HepG2 (cell line): ENCODE data around the gene MRFAP1. TPM values are rescaled to one million over a fixed set of nuclear protein-coding genes. Genes with fewer than 3 reads are reported as not detected.

Experiments used
- BCL3 ChIP-seq: sonication (generic); formaldehyde crosslinking; IDR thresholded peaks from 2 replicates; pipeline ENCODE4 v1.5.1; 2020; ENCODE audit warnings: mild to moderate bottlenecking, missing genetic modification reagents, moderate library complexity
- DPF2 ChIP-seq: sonication (generic); formaldehyde crosslinking; IDR thresholded peaks from 2 replicates; pipeline ENCODE4 v1.4.0; 2020; ENCODE audit warnings: mild to moderate bottlenecking, low read depth, missing genetic modification reagents, borderline replicate concordance
- DR1 ChIP-seq: sonication (generic); formaldehyde crosslinking; IDR thresholded peaks from 2 replicates; pipeline ENCODE4 v1.8.0; 2021; ENCODE audit warnings: mild to moderate bottlenecking, missing genetic modification reagents, inconsistent platforms
- FOXP1 ChIP-seq, 2 experiments: fragments of 450-650 bp in 1 of 2; IDR thresholded peaks; 2 replicates each; pipeline ENCODE4 v1.6.1; 2017 to 2018; ENCODE audit warnings: antibody characterized with exemption in 1 of 2
- HNF4A ChIP-seq: sonication (generic); formaldehyde crosslinking; IDR thresholded peaks from 2 replicates; pipeline ENCODE4 v1.4.0; 2020; ENCODE audit warnings: missing genetic modification reagents
- PHB2 ChIP-seq: fragments of 450-650 bp; IDR thresholded peaks from 2 replicates; pipeline ENCODE4 v1.6.1; 2018; ENCODE audit not compliant: partially characterized antibody
- SNAPC2 ChIP-seq: sonication (generic); formaldehyde crosslinking; IDR thresholded peaks from 2 replicates; pipeline ENCODE4 v1.8.1; 2022; ENCODE audit warnings: mild to moderate bottlenecking, missing genetic modification reagents
- ZHX2 ChIP-seq, 2 experiments: sonication (generic) in 1 of 2; formaldehyde crosslinking in 1 of 2; IDR thresholded peaks; 2 replicates each; pipeline versions ENCODE4 v1.6.1 to v1.9.0; 2014 to 2022; ENCODE audit warnings: antibody characterized with exemption in 1 of 2, borderline replicate concordance in 1 of 2, inconsistent platforms in 1 of 2, low read depth in 1 of 2, missing genetic modification reagents in 1 of 2
- ZNF317 ChIP-seq: sonication (generic); formaldehyde crosslinking; IDR thresholded peaks from 2 replicates; pipeline ENCODE4 v1.5.0; 2020; ENCODE audit warnings: mild to moderate bottlenecking, missing genetic modification reagents
- ZNF580 ChIP-seq: IDR thresholded peaks from 2 replicates; pipeline ENCODE4 v1.6.1; 2016; ENCODE audit warnings: low read depth, borderline replicate concordance
- ZNF782 ChIP-seq: sonication (generic); formaldehyde crosslinking; IDR thresholded peaks from 2 replicates; pipeline ENCODE4 v1.4.0; 2020; ENCODE audit warnings: missing genetic modification reagents, mild to moderate bottlenecking, borderline replicate concordance
- polyA plus RNA-seq, 8 experiments: library from polyadenylated mRNA; depleted of rRNA in 3 of 8; stranded (reverse) in 7 of 8; unstranded in 1 of 8; fragments of >200 nt; fragmentation: Illumina TruSeq in 4 of 8; extraction: Trizol in 4 of 8; gene quantifications; 2 replicates each; pipeline versions ENCODE4 v1.2.1 to v1.2.3, GENCODE V29; 2011 to 2016; ENCODE audit warnings: low read depth in 4 of 8, missing spikeins in 1 of 8, mixed read lengths in 1 of 8; ENCODE audit not compliant: insufficient read depth in 1 of 8
- total RNA-seq, 5 experiments: library from RNA; depleted of rRNA; stranded (reverse); fragments of >200 nt; fragmentation: Illumina TruSeq; extraction: Trizol; gene quantifications; 2 replicates each; pipeline ENCODE4 v1.2.3, GENCODE V29; 2016; ENCODE audit warnings: low read depth in 1 of 5
- TF ChIP-seq, protein P1 (sequence below): sonication (generic); formaldehyde crosslinking; IDR thresholded peaks from 2 replicates; pipeline ENCODE4 v1.5.0; 2020; ENCODE audit warnings: mild to moderate bottlenecking, missing genetic modification reagents, moderate library complexity
- TF ChIP-seq, protein P2 (sequence below): sonication (generic); formaldehyde crosslinking; IDR thresholded peaks from 2 replicates; pipeline ENCODE4 v1.8.1; 2022; ENCODE audit warnings: mild to moderate bottlenecking, missing genetic modification reagents

MRFAP1 gene
- total and polyA plus RNA-seq, 2 of the 13 experiments (the other 11 are each of a cell fraction or from before 2014, with no cell fraction given), result 112 to 158 TPM

DNA sequence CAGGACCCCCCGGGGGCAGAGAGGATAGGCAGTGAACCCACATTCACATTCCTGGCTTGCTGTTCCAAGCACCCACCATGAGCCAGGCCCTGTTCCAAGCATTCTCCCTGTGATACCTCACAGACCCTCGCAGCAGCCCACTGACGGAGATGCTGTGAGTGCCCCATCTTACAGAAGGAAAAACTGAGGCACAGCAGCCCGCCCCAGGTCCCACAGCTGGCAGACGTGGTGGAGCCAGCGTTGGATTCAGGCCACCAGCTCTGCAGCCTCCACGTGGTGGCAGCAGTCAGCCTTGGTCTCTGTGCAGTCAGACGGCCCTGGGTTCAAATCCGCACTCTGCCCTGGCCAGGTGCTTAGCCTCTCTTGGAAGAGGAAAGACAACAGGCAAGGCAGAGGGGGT lies 48.7 kb upstream of the MRFAP1 start (continued):
- TF ChIP-seq, protein P1, sequence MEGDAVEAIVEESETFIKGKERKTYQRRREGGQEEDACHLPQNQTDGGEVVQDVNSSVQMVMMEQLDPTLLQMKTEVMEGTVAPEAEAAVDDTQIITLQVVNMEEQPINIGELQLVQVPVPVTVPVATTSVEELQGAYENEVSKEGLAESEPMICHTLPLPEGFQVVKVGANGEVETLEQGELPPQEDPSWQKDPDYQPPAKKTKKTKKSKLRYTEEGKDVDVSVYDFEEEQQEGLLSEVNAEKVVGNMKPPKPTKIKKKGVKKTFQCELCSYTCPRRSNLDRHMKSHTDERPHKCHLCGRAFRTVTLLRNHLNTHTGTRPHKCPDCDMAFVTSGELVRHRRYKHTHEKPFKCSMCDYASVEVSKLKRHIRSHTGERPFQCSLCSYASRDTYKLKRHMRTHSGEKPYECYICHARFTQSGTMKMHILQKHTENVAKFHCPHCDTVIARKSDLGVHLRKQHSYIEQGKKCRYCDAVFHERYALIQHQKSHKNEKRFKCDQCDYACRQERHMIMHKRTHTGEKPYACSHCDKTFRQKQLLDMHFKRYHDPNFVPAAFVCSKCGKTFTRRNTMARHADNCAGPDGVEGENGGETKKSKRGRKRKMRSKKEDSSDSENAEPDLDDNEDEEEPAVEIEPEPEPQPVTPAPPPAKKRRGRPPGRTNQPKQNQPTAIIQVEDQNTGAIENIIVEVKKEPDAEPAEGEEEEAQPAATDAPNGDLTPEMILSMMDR (CRISPR knock-in tag), result peak; percentile 52
- TF ChIP-seq BCL3 (CRISPR knock-in tag) (no peak), ZNF782 (CRISPR knock-in tag) (no peak), PHB2 (no peak), DR1 (CRISPR knock-in tag) (no peak), FOXP1 (IDR thresholded peaks at IDR 0.05) (no peak), FOXP1 (CRISPR knock-in tag; IDR thresholded peaks at IDR 0.05) (no peak), ZNF317 (CRISPR knock-in tag) (no peak), DPF2 (no peak), ZHX2 (IDR thresholded peaks at IDR 0.05; ENCODE audit: low read depth) (no peak), ZHX2 (CRISPR knock-in tag; IDR thresholded peaks at IDR 0.05; ENCODE audit: borderline replicate concordance) (no peak), HNF4A (CRISPR knock-in tag) (no peak), ZNF580 (no peak), SNAPC2 (no peak)
- TF ChIP-seq, protein P2, sequence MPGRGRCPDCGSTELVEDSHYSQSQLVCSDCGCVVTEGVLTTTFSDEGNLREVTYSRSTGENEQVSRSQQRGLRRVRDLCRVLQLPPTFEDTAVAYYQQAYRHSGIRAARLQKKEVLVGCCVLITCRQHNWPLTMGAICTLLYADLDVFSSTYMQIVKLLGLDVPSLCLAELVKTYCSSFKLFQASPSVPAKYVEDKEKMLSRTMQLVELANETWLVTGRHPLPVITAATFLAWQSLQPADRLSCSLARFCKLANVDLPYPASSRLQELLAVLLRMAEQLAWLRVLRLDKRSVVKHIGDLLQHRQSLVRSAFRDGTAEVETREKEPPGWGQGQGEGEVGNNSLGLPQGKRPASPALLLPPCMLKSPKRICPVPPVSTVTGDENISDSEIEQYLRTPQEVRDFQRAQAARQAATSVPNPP, result no peak
